ENCODE data around the gene RHOBTB1.

The RHOBTB1 gene

DNA sequence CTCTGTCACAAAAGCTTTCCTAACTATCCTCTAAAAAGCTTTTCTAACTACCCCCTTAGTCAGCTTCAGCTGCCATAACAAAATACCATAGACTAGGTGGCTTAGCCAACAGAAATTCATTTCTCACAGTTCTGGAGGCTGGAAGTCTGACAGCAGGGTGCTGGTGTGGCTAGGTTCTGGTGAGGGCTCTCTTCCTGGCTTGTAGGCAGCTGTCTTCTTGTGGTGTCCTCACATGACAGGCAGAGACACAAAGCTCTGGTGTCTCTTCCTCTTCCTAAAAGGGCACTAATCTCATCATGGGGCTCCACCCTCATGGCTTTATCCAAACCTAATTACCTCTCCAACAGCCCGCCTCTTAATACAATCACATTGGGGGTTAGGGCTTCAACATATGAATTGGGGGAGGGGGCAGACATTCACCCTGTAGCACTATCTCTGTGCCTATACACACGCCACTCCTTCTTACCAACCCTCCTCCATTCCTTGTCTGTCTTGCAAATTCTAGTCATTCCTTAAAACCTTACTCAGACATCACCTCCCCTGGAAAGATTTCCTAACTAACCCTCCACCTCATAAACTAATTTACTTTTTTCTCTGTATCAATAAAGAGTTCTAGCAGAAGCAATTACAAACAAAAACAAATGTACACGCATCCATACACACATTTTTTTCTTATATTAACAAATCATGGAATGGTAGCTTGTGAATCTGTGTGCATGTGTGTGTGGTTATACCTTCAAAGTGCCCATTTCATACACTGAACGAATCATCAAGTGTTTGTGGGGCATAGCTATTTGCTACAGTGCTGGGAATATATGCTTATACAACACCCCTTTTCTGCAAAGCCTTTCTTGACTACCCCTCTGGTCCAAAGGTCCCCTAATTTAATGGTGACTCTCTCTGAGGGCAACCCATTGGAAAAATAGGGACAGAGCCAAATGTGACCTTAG, 26.4 kb downstream of the RHOBTB1 start:
- peak; percentile 12 for DNase-seq (ENCODE audit: low read depth)
- no peak overlapping the region for H3K4me3 ChIP-seq (ENCODE audit: control insufficient read depth, low read depth, low read length)
- TF ChIP-seq, protein P1, sequence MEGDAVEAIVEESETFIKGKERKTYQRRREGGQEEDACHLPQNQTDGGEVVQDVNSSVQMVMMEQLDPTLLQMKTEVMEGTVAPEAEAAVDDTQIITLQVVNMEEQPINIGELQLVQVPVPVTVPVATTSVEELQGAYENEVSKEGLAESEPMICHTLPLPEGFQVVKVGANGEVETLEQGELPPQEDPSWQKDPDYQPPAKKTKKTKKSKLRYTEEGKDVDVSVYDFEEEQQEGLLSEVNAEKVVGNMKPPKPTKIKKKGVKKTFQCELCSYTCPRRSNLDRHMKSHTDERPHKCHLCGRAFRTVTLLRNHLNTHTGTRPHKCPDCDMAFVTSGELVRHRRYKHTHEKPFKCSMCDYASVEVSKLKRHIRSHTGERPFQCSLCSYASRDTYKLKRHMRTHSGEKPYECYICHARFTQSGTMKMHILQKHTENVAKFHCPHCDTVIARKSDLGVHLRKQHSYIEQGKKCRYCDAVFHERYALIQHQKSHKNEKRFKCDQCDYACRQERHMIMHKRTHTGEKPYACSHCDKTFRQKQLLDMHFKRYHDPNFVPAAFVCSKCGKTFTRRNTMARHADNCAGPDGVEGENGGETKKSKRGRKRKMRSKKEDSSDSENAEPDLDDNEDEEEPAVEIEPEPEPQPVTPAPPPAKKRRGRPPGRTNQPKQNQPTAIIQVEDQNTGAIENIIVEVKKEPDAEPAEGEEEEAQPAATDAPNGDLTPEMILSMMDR (conservative IDR thresholded peaks at IDR 0.05; ENCODE audit: control insufficient read depth, insufficient read depth, low read depth, low read length), result no peak

DNA sequence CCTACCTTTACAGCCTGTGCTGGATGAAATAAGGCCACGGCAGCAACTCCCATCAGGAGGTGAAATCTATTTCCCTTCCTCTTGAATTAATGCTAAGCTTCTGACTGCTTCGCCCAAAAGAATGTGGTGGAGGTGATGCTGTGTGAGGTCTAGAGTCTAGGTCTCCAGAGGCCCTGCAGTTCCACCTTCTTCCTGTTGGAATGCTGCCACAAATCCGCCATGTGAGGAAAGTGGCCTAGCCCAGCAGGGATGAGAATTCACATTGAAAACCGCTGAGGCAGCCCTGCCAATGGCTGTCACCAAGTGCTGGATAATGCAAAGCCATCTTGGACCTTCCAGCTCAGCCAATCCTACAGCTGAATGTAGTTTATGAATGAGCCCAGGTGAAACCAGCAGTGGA, 28.0 kb downstream of the RHOBTB1 start:
- DNase-seq (ENCODE audit: low read depth), result no peak
- H3K4me3 ChIP-seq (ENCODE audit: control insufficient read depth, low read depth, low read length), result no peak overlapping the region
- TF ChIP-seq, protein P1 (conservative IDR thresholded peaks at IDR 0.05; ENCODE audit: control insufficient read depth, insufficient read depth, low read depth, low read length), result peak; percentile 6

DNA sequence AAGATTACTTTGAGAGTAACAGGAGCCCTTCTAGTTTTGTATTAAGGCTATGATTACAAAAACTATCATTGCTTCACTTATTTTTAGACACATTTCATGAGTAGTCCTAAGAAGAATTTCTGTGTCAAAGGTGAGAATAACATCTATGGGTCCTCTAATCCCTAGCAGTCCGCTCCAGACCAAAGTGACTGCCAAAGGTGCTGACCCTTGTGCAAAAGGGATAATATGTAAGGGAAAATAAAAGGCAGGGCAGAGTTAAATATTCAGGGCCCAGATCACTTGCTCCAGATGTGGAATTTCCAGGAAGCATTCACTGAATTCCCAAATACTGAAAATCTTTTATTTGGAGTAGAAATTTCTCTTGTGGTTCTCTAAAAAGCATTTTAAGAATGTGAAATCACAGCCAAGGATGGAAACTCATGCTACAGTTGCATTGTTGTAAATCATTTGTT, 29.3 kb downstream of the RHOBTB1 start:
- TF ChIP-seq, protein P1 (conservative IDR thresholded peaks at IDR 0.05; ENCODE audit: control insufficient read depth, insufficient read depth, low read depth, low read length), result no peak
- H3K4me3 ChIP-seq (ENCODE audit: control insufficient read depth, low read depth, low read length), result no peak overlapping the region
- DNase-seq (ENCODE audit: low read depth), result peak; percentile 88

DNA sequence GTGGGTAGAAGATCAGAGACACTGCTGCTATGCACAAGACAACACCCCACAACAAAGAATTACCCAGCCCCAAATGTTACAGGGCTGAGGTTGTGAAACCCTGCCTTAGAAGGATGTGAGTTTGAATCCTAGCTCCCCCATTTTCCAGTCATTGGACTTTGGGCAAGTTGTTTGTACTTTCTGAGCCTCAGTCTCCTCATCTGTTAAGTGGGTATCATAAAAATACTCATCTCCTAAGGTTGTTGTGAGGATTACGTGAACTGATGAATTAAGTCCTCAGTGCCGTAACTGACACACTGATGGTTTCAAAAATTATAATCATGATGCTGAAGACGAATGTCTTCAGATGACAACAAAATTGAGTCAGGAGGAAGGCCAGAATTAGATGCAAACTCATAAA, 30.3 kb downstream of the RHOBTB1 start:
- DNase-seq (ENCODE audit: low read depth), result no peak
- H3K4me3 ChIP-seq (ENCODE audit: control insufficient read depth, low read depth, low read length), result no peak overlapping the region
- TF ChIP-seq, protein P1 (conservative IDR thresholded peaks at IDR 0.05; ENCODE audit: control insufficient read depth, insufficient read depth, low read depth, low read length), result no peak

DNA sequence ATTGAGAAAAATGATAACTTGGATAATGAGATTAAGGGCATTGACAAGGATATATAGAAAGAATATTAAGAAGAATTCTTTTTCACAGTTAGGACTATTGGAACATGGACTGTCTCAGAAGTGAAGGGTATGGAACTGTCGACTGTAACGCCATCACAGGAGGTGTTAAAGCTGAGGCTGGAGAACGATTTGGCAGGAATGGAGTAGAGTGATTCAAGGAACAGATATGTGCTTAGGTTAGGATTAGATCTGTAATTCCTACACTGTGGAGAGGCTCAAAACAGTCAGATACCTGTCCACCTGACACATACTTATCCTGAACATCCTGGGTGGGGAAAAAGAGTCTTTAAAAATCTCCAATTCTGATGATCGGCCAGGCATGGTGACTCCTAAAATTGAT, 30.9 kb downstream of the RHOBTB1 start:
- TF ChIP-seq, protein P1 (conservative IDR thresholded peaks at IDR 0.05; ENCODE audit: control insufficient read depth, insufficient read depth, low read depth, low read length), result no peak
- DNase-seq (ENCODE audit: low read depth), result no peak
- no peak overlapping the region for H3K4me3 ChIP-seq (ENCODE audit: control insufficient read depth, low read depth, low read length)

DNA sequence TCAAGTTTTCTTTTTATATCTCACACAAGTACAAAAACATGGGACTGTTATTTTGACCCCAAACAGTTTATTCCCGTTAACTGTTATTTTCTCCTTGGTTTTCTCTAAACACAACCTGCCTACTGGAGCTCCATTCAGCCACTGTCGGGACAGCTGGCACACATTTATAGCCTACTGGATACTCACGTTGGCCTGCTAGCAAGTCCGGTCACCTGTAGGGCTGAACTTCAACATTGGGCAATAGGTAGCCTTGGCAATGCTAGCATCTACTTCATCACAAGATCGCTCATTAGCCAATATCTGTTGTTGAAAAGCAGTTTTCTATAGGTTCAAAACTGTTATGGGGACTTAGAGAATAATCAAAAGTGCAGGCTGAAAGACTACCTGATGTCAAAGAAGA, 32.3 kb downstream of the RHOBTB1 start:
- no peak for DNase-seq (ENCODE audit: low read depth)
- H3K4me3 ChIP-seq (ENCODE audit: control insufficient read depth, low read depth, low read length), result no peak overlapping the region
- TF ChIP-seq, protein P1 (conservative IDR thresholded peaks at IDR 0.05; ENCODE audit: control insufficient read depth, insufficient read depth, low read depth, low read length), result no peak
